Measurements from ENCODE around the gene HTRA1. TPM values are rescaled to one million over a fixed set of nuclear protein-coding genes. Genes with fewer than 3 reads are reported as not detected.

The HTRA1 gene
- total RNA-seq, 1 donor from 2014 or later: 17.0 TPM

- Histone ChIP-seq H3K4me3 (no peak overlapping the region), H2AFZ (replicated peaks) (no peak overlapping the region), H3K79me2 (ENCODE audit: low read depth) (no peaks in the 10 kb centered on the region), H3K9me3 (ENCODE audit: low read depth) (no peaks in the 10 kb centered on the region), H3K27ac (no peak overlapping the region), H3K9ac (no peak overlapping the region), H3K36me3 (no peaks in the 10 kb centered on the region), H3K4me2 (peak overlapping the region; percentile 59), H4K20me1 (ENCODE audit: low read depth) (peaks cover 7% of the 10 kb centered on the region), H3F3A (ENCODE audit: low read depth) (peaks cover 12% of the 10 kb centered on the region), H3K4me1 (peaks cover 28% of the 10 kb centered on the region), H3K27me3 (no peaks in the 10 kb centered on the region)
- Mint-ChIP-seq H3K9me3 (peaks cover 5% of the 10 kb centered on the region), H3K4me3 (peak overlapping the region; percentile 58), H3K36me3 (no peaks in the 10 kb centered on the region), H3K27ac (peak overlapping the region; percentile 92), H3K4me1 (peaks cover 63% of the 10 kb centered on the region), H3K27me3 (ENCODE audit: insufficient read depth, low read depth) (peaks cover 10% of the 10 kb centered on the region)
- TF ChIP-seq, protein P1, sequence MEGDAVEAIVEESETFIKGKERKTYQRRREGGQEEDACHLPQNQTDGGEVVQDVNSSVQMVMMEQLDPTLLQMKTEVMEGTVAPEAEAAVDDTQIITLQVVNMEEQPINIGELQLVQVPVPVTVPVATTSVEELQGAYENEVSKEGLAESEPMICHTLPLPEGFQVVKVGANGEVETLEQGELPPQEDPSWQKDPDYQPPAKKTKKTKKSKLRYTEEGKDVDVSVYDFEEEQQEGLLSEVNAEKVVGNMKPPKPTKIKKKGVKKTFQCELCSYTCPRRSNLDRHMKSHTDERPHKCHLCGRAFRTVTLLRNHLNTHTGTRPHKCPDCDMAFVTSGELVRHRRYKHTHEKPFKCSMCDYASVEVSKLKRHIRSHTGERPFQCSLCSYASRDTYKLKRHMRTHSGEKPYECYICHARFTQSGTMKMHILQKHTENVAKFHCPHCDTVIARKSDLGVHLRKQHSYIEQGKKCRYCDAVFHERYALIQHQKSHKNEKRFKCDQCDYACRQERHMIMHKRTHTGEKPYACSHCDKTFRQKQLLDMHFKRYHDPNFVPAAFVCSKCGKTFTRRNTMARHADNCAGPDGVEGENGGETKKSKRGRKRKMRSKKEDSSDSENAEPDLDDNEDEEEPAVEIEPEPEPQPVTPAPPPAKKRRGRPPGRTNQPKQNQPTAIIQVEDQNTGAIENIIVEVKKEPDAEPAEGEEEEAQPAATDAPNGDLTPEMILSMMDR (IDR thresholded peaks at IDR 0.05): no peak
- TF ChIP-seq EZH2 (IDR thresholded peaks at IDR 0.05) (no peak), EZH2phosphoT487 (IDR thresholded peaks at IDR 0.05) (no peak)
- DNase-seq (ENCODE audit: low spot score): no peak
These were observed 15.0 kb downstream of the HTRA1 start for GRCh38 chr10:122476333-122476695.

GRCh38 chr10:122477436-122477835 lies 16.1 kb downstream of the HTRA1 start:
- DNase-seq (ENCODE audit: low spot score): no peak
- Histone ChIP-seq H3K79me2 (ENCODE audit: low read depth) (no peaks in the 10 kb centered on the region), H3K27me3 (no peaks in the 10 kb centered on the region), H3K36me3 (no peaks in the 10 kb centered on the region), H3K4me2 (no peak overlapping the region), H4K20me1 (ENCODE audit: low read depth) (peaks cover 7% of the 10 kb centered on the region), H3K4me1 (peaks cover 28% of the 10 kb centered on the region), H3K9me3 (ENCODE audit: low read depth) (no peaks in the 10 kb centered on the region), H3K9ac (no peak overlapping the region), H2AFZ (replicated peaks) (no peak overlapping the region), H3K4me3 (no peak overlapping the region), H3F3A (ENCODE audit: low read depth) (peaks cover 12% of the 10 kb centered on the region), H3K27ac (no peak overlapping the region)
- peaks cover 13% of the 10 kb centered on the region for H3K27me3 Mint-ChIP-seq (ENCODE audit: insufficient read depth, low read depth)
- peaks cover 9% of the 10 kb centered on the region for H3K9me3 Mint-ChIP-seq
- H3K36me3 Mint-ChIP-seq: peaks cover 3% of the 10 kb centered on the region
- no peak overlapping the region for H3K4me3 Mint-ChIP-seq
- TF ChIP-seq EZH2 (IDR thresholded peaks at IDR 0.05): no peak
- no peak for TF ChIP-seq EZH2phosphoT487 (IDR thresholded peaks at IDR 0.05)
- TF ChIP-seq, protein P1 (IDR thresholded peaks at IDR 0.05): no peak
- peak overlapping the region; percentile 28 for H3K27ac Mint-ChIP-seq
- peaks cover 63% of the 10 kb centered on the region for H3K4me1 Mint-ChIP-seq

GRCh38 chr10:122478971-122479370 lies 17.6 kb downstream of the HTRA1 start:
- peaks cover 7% of the 10 kb centered on the region for H4K20me1 ChIP-seq (ENCODE audit: low read depth)
- H3F3A ChIP-seq (ENCODE audit: low read depth): peaks cover 12% of the 10 kb centered on the region
- peaks cover 9% of the 10 kb centered on the region for H3K9me3 Mint-ChIP-seq
- peak overlapping the region; percentile 47 for H3K27ac Mint-ChIP-seq
- TF ChIP-seq EZH2 (IDR thresholded peaks at IDR 0.05): no peak
- TF ChIP-seq, protein P1 (IDR thresholded peaks at IDR 0.05): no peak
- no peak for TF ChIP-seq EZH2phosphoT487 (IDR thresholded peaks at IDR 0.05)
- H3K4me1 Mint-ChIP-seq: peaks cover 61% of the 10 kb centered on the region
- H3K36me3 Mint-ChIP-seq: peaks cover 3% of the 10 kb centered on the region
- no peak overlapping the region for H2AFZ ChIP-seq (replicated peaks)
- H3K27ac ChIP-seq: no peak overlapping the region
- H3K79me2 ChIP-seq (ENCODE audit: low read depth): no peaks in the 10 kb centered on the region
- no peak overlapping the region for H3K4me3 Mint-ChIP-seq
- H3K4me2 ChIP-seq: no peak overlapping the region
- H3K4me3 ChIP-seq: no peak overlapping the region
- peaks cover 28% of the 10 kb centered on the region for H3K4me1 ChIP-seq
- no peaks in the 10 kb centered on the region for H3K27me3 ChIP-seq
- no peaks in the 10 kb centered on the region for H3K36me3 ChIP-seq
- peaks cover 13% of the 10 kb centered on the region for H3K27me3 Mint-ChIP-seq (ENCODE audit: insufficient read depth, low read depth)
- DNase-seq (ENCODE audit: low spot score): no peak
- no peak overlapping the region for H3K9ac ChIP-seq
- H3K9me3 ChIP-seq (ENCODE audit: low read depth): no peaks in the 10 kb centered on the region

All from neural progenitor cell (in vitro differentiated cells).